HG02981 (cell line): ENCODE results near the gene TTLL12.

ENCODE experiments used
- ATAC-seq: cut with Tn5 transposase; IDR thresholded peaks from one replicate; pipeline ENCODE4 v1.9.1; 2021; ENCODE audit warnings: mild to moderate bottlenecking, moderate library complexity; ENCODE audit not compliant: unreplicated experiment

TTLL12 gene

DNA sequence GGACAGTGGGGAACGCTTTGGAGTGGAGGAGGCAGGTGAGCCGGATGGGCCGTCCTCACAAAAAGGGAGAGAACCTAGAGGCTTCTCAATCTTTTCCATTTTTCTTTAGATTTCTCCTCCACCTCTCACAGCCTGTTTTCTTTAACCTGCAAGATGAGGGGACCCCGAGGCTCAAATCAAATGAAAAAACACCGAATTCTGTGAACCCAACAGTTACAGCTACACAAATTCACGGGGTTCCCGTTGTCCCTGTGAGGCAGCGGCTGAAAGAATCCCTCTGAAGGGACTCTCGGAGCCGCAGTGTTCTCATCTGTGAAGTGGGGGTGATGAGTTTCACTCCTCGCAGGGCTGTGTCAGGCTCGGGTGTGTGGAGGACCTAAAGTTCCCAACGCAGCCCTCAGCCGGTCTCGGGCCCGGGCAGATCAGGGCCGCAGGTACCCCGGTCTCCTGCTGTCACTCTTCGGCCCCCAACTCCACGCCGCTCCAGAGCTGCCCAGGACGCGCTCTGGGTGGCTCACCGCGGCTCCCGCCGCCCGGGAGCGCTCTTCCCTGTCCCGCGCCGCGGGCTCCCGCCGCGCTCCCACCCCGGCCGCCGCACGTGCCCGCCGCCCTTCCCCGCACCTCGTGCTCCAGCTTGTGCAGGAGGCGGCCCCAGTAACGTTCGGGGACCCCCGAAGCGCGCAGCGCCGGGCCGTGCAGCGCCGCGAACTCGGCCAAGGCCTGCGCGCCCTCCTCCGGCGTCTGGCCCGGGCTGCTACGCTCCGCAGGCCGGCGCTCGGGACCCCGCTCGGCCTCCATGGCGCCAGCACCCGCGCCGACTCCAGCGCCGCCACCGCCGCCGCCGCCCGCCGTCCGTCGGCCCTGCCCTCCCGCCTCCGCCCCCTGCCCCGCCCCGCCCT lies at the start of gene TTLL12:
Gene TTLL12, minus strand, starts transcription at position 863 of the 899 bp plus-strand sequence. Its CDS starts 65 bp downstream, at position 798.
- peak; percentile 43 for ATAC-seq

DNA sequence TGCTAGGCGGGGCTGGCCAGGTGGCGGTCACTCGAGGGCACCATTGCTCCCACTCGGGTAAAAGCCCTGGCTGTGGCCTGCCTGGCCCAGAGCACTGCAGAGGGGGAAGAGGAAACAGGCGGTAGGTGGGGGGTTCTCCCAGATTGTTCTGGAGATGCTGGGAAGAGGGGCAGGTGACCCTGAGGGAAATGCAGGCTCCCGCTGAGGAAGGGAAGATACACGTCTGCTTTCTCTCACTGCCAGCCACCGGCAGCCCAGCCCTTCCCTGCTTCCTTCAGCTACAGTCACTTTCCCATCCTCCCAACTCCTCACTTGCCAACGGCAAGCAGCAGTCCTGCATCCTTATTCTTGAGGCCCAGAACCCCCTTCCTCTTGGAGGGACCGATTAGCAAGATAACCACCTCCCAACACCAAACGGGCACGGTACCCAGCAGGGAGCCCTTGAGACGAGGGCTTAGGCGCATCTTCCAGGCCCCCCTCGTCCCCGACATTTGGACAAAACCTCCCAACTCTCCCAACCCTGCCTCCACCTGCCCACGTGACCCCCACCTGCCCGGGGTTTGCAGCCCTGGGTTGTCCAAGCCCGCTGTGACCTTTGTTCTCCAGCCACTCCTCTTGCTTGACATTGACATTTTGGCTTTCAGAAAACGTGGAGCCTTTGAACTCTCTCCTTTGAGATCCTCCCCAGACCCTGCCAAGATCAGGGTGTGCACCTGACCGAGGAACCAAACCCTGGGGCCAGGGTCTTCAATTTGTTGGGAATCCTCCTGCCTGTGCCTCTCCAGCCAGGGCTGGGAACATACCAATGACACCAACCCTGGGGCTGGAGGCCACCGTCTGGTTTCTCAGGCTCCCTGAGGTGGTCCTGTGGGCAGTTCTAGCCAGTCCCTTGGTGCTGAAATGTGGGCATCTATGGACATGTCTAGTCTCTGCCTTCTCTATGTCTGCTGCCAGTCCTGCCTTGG lies 48.8 kb upstream of the TTLL12 start:
- no peak for ATAC-seq

DNA sequence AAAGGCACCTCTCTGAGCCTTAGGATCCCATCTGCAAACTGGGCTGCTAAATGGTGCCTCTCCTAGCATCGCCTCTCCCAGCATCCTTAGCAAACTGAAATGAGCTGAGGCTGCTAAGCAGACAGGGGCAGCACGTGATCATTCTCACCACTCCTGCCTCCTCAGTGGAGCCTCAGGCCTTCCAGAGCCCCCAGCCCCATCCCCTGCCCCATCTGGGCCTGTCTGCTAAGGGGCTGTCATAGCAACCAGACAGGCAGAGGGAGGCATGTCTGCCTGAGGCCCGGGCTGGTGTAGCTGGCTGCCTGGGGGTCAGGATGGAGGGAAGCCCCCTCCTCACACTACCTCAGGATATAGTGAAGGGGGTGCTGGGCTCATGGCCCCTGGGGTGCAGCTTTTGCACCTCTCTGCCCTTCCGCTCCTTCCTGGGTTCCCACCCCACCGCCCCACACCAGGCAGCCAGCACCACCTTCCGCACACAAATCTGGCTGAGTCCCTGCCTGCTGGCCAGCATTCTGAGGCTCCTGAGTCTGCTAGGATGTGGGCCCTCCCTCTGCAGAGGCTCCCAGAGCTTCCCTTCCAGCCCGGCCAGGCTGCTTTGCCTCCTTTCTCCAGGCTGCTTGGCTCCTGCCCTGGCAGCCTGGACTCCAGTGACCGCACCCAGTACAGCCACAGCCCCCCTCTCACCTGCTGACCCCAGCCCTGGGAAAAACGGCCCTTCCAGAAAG lies 47.5 kb upstream of the TTLL12 start:
- ATAC-seq, result no peak

DNA sequence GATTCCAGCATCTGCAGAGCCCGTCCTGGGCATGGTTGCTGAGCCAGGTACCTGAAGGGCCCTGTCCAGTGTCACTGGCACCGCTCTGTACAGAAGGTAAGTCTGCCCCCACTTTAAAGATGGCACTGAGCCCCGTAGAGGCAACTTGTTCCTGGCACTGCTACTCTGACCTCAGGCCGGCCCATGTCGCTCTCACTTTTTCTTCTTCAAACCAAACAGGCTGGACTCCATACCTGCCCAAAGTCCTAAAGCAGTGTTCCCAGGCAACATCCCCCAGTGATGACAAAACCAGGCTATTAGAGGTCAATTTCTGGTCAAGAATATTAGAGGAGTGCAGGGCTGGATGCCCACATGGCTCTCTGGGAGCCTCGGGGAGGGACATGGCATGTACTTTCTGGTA lies 46.6 kb upstream of the TTLL12 start:
- no peak for ATAC-seq

DNA sequence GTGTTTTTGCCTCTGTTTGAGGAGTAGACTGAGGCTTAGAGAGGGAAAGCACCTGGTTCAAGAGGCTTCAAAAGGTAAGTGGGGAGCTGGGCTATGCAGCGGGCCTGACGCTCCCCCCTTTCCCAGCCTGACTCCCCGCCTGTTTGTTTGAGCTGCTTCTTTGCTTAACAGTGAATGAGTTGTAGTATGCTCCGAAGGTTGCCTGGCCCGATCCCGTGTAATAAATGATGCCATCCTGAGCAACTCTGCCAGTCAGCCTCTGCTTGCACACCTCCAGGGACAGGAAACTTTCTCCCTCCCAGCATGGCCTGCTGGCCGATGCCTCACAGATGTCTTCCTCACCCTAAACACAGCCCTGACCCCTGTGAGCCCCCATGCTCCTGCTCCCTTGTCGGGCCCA lies 45.5 kb upstream of the TTLL12 start:
- no peak for ATAC-seq

DNA sequence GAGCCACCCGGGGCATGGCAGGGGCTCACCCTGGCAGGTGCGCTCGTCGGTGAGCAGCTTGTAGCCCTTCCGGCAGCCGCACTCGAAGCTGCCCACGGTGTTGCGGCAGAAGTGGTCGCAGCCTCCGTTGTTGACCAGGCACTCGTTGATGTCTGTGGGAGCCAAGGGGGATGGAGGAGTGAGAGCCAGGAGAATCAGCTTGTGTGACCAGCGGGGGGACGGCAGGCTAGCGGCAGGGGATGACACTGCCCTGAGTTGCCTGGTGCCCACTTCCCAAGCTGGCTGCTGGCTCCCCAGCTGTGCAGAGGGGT lies 44.7 kb upstream of the TTLL12 start:
- no peak for ATAC-seq

DNA sequence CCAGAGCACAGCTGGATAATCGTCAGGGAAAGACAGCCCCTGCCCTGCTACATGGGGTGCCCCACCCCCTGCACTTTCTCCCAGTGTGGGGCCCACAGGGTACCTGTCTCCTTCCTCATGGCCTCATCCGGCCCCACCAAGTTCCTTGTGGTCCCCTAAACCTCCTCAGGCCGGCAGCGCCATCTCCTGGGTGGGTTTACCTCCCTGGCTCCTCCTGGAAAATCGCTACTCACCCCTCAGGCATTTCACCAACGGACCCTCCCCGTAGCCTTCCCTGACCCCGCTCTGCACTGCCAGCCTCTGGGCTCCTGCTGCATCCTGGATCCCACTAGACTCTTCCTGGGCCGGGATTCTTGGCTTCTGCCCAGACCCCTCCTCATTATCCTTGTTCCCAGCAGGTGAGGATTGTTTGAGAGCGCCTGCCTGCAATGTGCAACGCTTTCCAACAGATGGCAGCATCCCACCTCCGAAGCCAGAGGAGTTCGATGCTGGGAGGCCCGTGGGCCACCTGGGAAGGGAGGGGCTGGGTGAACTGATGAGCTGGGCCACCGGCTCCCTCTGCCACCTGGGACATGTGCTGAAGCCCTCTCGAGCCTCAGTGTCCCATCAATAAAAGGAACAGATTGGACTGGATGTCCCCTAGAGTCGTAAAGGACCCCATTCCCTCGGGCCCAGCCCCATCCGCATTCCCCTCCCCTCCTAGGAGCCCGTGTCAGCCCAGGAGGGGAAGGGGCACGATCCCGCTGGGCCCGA lies 44.2 kb upstream of the TTLL12 start:
- no peak for ATAC-seq

DNA sequence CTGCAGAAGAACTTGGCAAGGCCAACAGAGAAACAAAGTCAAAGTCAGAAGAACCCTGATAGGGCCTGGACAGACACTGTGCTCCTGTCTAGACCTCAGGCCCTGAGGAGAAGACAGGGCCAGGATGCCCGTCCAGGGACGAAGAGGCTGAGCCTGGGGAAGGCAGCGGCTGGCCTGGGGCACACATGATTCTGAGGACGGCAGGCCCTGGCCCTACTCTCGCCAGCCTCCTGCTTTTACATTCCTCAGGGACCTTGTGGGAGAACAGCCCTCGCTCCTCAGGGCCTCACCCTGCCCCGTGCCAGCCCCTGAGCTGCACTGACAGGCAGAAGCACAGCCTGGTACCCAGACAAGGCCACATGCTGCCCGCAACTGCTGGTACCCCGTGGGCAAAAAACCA lies 43.6 kb upstream of the TTLL12 start:
- ATAC-seq, result no peak

DNA sequence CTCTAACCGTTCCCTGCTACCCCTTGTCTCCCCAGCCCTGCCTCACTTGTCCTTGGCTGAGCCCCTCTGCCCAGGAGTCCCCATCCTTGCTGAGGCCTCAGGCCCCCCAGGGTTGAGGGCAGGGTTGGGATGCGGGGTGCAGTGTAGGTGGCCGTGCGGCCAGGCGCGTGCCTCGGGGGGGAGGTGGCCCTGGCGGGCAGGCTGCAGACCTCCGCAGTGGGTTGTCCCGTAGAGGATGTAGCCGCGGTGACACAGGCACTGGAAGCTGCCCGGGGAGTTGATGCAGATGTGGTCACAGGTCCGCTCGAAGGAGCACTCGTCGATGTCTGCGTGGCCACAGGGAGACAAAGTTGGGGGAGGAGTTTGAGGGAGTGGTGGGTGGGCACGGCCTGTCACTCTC lies 41.9 kb upstream of the TTLL12 start:
- no peak for ATAC-seq

DNA sequence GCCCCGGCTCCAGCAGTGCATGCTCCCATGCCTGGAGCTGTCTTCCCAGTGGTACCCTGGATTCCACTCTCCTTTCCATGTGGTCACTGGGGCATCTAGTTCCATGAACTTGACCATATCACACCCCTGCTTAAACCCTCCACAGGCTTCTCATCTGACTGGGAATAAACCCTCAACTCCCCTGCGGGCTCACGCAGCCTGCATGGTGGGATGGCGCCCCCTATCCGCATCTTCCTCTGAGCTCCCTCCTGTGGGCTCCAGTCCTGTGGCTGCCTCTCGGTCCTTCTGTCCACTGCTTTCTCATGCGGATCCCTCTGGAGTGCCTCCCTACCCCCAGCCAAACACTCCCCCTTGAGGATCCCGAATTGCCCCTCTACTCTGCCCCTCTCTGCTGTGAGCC lies 41.4 kb upstream of the TTLL12 start:
- ATAC-seq, result no peak

DNA sequence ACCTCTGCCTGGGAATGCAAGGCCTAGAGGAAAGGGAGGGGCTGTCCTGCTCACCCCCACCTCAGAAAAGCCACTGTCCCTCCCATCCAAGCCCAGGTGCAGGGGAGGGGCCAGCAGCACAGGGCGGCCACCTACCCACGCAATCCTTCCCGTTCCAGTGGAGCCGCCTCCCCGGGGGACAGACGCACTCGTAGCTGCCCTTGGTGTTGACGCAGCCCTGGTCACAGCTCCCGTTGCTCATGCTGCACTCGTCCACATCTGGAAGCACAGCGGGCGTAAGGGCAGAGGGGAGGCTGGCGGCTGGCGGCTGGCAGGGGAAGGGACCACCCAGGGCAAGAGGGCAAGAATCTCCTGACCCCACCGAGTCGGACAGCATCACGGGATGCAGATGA lies 40.3 kb upstream of the TTLL12 start:
- no peak for ATAC-seq

DNA sequence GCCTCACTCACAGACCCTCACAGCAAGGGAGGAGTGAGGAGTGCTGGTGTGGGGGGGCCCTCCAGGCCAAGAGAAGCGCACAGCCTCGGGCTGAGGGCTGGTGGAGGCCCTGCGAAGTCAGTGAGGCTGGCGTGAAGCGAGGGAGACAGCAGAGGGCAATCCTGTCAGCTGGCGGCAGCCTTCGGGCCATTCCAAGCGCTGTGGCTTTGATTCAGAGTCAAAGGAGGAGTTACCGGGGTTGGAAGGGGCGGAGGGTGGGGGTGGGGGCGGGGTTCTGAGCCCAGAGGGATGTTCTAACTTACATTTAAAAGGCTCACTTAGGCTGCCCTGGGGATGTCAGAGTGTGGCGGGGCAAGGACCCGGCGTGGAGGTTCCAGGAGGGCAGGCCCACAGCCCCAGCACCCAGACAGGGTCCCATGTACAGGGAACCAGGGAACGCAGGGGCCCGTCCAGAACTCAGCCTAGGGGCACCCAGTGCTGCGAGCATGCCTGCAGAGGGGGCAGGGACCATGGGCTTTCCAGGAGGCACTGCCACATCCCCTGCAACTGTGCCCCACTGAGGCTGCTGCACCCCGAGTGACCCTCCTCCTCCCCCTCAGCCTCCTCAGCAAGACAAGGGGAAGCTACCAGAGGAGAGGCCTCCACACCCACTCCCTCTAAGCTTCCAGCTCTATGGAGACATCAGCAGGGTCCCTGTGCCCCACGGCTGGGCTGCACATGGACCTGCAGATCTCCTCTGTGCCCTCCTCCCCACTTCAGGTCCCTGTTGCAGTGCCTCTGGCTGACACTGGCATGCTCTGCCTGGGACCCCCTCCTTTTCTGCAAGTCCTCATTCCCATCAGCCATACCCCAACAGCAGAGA lies 39.7 kb upstream of the TTLL12 start:
- ATAC-seq, result no peak

DNA sequence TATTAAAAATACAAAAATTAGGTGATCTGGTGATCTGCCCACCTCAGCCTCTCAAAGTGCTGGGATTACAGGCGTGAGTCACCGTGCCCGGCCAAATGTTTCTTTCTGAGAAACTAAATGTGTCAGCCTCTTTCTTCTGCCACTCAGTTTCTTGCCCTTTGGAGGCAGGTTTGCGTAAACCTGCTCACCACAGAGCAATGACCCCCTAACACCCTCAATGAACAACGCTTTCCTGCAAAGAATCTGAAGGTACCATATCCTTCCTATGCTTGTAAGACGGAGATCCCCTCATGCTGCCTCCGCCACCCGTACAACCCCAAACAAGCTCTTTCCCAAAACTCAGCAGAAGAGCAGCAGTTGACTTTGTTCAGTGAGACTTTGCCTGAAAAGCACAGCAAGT lies 38.7 kb upstream of the TTLL12 start:
- no peak for ATAC-seq

DNA sequence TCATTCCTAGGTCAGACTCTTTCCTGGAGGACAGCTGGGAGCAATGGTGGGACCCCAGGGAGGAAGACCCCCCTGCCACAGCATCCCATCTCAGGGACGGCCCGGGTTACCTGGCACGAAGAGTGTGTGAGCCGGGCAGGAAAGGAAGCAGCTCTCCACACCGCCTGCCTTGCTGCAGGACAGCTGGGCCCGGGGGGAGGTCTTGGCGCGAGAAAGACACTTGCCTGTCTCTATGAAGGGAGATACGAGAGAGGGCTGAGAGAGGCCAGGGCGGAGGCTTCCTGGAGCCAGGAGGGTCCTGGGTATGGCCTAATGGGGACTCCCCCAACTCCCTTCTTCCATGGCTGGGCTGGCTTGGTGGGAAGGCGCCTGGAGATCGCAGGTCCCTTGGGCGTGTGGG lies 36.1 kb upstream of the TTLL12 start:
- no peak for ATAC-seq

DNA sequence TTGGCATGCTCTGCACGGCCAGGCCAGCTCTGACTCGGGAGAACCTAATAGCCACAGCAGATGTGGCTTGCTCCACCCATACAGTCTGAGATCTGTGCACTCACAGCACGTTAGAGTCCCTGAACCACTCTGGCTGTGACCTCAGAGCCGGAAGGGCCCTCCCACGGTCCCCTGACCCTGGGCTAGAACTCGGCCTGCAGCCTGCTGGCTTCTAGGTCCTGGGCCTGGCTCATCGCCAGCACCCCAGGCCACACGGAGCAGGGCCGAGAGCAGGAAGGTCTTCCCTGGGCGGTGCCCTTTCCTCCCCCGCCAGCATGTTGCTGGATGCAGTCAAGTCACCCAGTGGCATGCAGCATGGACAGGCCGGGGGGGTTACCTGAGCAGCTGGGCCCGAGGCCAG lies 35.3 kb upstream of the TTLL12 start:
- ATAC-seq, result no peak

DNA sequence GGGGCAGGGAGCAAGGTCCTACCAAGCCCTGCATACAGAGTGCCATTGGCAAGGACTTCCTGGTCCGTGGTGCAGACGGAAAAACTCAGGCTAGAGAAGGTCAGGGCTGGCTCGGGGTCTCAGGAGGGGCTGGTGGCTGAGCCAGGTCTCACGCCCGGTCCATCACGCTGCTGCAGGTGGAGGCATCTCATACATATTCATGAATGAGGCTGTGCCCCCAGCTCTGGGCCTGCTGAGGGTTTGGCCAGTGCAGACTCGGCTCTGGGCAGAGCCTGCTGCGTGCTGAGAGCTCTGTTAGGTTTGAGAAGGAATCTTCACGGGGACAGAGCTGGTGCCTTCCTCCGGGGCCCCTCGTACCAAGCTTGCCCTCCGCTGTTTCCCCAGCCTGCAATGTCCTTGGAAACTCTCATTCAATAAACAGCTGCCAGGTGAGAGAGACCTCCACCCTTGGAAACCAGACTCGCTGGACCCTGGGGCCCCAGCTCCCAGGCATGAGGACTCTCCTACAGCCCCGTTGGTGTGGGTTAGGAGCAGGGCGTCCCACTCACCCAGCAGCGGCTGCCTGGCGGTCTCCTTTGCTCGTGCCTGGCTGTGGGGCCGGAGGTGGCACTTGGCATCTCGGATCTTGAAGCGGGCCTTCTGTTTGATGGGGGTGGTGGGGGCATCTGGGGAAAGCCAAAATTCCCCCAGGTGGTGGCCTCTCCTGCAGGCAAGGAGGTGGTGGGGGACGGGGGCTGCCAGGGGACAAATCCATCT lies 33.9 kb upstream of the TTLL12 start:
- ATAC-seq, result no peak

DNA sequence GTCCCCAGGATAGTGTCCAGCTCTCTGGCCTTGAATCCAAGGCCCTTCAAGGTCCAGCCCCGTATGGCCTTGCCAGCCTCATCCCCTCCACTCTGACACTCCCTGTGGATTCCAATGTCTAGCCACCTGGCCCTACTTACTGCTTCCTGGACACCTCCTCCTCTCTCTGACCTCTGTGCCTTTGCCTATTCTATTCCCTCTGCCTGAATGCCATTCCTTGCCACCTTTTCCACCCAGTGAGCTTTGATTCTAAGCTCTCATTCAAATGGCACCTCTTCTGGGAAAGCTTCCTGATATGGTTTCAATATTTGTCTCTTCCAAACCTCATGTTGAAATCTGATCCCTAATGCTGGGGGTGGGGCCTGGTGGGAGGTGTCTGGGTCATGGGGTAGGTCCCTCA lies 31.9 kb upstream of the TTLL12 start:
- no peak for ATAC-seq

DNA sequence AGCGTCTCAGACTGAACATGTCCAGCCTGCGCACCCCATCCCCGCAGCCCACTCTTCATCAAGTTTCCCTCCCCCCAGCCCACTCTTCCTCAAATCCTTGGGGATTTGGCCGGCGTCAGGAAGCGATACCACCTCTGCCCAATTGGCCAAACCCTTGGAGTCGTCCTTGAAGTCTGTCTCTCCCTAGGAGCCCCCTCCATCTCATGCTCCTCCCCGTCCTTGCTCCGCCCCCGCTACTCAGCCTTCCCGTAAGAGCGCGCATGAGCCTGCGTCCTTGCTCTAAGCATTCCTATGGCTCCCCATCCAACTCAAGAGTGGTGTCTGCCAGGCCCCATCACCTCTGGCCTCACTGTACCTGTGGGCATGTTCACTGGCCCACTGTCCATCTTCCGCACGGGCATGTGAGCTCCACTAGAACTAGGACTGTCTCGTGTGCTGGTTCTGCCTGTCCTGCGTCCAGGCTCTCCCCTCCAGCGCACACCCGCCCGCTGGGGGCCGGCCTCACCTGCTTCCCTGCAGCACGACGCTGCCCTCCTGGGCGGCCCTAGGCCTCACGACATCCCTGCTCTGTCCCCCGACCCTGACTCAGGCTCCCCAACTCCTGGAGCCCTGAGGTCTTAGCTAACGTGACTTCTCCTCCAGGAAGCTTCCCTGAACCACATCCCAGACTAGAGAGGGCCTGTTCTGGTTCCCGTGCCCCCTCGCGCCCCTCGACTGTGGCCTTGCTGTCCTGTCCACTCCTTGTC lies 30.5 kb upstream of the TTLL12 start:
- ATAC-seq, result no peak
